Measurements from ENCODE around the gene ZNF302.

The ZNF302 gene

DNA sequence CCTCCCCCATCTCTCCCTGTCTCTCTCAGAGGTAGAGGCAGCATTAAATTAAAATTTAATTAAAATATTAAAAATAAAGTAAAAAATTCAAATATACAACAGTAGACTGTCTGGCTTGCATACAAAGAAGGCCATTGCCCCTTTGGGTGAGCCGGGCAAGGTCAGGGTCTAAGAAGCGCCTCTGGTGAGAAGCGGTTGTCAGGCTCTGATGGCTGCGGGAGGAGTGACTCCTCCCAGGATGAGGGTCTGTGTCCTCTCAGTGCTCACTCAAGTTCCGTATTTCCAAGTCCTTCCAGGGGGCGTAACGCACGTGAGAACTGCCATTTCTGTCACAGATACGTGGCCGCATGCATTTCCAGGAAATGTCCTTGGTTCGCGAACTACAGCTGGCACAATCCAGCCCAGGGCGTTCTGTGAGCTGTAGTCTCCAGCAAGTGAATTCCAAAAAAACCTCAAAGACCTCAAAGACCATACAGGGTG lies 55.8 kb downstream of the ZNF302 start:
- FAIRE-seq: no peak

DNA sequence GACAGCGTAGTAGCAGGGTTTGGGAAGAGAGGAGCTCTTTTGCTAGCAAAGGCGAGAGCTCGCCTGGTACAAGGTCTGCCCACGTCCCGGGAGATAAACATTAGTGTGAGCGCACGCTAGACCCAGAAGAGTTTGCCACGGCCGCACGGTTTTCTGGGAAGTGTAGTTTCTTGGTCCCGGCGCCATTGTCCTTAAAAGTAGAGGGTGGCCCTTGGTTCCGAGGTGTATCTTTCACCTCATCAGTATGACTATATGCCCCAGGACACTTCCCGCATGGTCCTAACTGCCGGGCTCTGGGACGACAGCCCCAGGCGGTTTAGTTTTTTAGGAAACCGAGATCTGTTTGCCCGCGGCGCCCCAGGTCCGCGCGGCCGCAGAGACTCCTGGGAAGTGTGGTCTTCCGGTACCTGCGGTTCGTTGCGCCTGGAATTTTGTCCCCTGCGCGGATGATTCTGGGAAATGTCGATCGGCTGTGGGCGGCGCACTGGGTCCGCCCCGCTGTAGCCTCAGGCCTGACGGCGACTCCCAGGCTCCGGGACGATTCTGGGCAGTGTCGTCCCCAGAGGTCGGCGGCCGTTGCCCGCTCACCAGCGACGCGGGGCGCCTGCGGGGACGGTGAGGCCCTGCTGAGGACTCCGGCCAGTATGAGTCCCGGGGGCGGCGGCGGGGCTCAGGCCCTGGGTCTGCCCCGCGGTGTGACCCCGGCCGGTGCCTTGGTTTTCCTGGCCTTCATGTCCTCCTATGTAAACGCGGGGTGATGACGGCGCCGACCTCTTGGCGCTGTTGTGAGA lies 56.5 kb downstream of the ZNF302 start, which contains the start of gene ZNF181:
TSS of gene ZNF181 (plus strand) at position 498 of the 791 bp plus-strand sequence. CDS start 795 bp downstream, outside the sequence.
- FAIRE-seq: peak; percentile 52

DNA sequence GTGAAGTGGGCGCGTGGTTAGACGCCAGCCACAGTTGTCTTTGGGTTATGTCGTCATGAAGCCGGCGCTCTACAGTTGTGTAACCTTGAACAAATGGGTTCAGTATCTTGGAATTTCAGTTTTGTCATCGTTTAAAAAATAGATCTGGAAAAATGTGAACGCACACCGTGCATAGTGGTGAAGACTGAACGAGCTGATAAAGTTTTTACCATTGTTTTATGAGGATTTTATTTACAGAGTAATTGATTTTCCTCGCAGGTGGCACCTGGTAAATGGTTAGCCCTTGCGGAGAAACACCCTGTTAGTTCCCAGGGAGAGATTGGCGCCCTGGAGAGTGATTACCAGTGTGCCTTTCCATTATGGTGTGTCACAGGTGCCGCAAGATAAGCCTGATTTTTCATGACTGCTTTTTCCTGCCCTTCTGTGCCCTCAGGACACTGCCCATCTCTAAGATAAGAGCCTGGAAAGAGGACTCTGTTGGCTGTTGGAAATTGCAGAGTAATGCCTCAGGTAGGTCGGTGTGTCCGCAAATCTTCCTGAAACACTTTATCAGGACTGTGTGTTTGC lies 57.1 kb downstream of the ZNF302 start:
- no peak for FAIRE-seq

Measured in G401.6 (cell line).